Measurements from ENCODE around the gene KIF25.

DNA sequence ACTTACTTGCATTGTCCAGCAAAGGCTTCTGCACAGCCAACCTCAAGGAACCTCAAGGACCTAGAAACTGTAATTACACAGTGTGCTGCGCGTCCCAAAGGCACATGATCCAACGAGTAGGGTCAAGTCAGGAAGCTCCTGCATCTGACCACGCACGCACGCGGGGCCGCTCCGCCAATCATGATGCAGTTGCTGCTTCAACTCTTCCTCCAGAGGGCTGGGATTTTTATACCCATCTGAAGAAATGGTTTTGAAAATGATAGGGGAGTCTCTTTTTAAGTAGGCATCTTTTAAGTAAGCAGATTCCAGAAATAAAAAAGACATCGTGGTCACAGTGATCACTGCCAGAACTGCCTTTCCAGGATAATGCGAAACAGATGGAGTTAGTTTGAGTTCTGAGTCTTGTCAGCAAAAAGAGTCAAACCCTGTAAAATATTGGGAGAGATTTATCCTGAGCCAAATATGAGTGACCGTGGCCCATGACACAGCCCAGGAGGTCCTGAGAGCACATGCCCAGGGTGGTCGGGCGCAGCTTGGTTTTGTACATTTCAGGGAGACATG lies 34.0 kb downstream of the KIF25 start:
- TF ChIP-seq, protein P1, sequence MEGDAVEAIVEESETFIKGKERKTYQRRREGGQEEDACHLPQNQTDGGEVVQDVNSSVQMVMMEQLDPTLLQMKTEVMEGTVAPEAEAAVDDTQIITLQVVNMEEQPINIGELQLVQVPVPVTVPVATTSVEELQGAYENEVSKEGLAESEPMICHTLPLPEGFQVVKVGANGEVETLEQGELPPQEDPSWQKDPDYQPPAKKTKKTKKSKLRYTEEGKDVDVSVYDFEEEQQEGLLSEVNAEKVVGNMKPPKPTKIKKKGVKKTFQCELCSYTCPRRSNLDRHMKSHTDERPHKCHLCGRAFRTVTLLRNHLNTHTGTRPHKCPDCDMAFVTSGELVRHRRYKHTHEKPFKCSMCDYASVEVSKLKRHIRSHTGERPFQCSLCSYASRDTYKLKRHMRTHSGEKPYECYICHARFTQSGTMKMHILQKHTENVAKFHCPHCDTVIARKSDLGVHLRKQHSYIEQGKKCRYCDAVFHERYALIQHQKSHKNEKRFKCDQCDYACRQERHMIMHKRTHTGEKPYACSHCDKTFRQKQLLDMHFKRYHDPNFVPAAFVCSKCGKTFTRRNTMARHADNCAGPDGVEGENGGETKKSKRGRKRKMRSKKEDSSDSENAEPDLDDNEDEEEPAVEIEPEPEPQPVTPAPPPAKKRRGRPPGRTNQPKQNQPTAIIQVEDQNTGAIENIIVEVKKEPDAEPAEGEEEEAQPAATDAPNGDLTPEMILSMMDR (conservative IDR thresholded peaks at IDR 0.05; ENCODE audit: low read depth, low read length): no peak
- no peak for TF ChIP-seq EZH2 (IDR thresholded peaks at IDR 0.05; ENCODE audit: borderline replicate concordance, low read depth, low read length, poor library complexity, severe bottlenecking)
